ENCODE results near the gene IWS1. TPM values are rescaled to one million over a fixed set of nuclear protein-coding genes. Genes with fewer than 3 reads are reported as not detected.

Gene IWS1
- total RNA-seq, 1 donor from 2014 or later = 53.0 TPM

GRCh38 chr2:127448526-127448925 lies 77.8 kb downstream of the IWS1 start:
- ATAC-seq = no peak
- intact Hi-C loops (cut with DNase I) = no loop called here
- no peak for DNase-seq (ENCODE audit: missing footprints)

- ATAC-seq (no peak), DNase-seq (ENCODE audit: missing footprints) (no peak)
- intact Hi-C loops (cut with DNase I) = no loop called here
Measured at GRCh38 chr2:127439343-127439742, 86.9 kb downstream of the IWS1 start.

DNA sequence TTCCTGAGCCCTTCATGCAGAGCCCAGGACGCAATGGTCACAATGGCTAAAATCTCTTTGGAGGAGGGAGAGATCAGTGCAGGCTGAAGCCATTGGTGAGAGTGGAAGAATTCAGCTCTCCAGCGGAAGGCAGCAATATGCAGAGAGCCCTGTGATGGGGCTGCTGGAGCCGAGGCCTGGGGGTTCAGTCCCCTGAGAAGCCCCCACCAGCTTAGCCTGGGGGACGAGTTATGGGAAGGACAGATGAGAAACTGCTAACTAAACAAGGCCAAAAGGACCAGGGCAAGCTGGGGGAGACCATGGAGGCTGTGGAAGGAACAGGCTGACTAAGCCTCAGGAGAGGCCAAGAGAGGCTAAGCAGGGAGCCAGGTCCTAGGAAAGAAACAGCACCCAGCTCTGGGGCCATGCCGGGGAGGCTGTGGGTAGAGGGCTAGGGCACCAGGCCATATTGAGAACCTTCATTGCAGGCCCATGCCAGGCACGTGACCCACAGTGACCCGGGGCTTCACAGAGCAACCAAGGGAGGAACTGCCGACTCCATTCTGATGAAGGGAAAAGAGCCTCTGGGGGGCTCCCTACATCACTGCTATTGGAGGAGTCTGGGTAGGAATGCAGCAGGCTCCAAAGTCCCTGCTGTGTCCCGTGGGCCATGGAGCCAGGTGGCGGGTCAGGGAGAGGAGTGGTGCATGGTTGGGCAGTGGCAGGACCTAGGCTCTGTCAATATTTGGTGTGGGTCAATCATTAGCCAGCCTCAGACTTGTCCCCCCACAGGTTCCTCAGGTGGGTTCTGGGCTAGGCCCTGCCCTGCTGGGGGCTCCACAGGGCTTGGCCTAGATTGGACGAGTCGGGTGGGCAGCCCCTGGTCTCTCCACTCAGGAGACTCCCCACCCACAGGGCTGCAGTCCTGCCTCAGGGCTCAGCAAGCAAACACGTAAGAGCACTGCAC lies 88.2 kb downstream of the IWS1 start:
- DNase-seq (ENCODE audit: missing footprints) (no peak), ATAC-seq (no peak)
- intact Hi-C loops (cut with DNase I) = no loop called here

DNA sequence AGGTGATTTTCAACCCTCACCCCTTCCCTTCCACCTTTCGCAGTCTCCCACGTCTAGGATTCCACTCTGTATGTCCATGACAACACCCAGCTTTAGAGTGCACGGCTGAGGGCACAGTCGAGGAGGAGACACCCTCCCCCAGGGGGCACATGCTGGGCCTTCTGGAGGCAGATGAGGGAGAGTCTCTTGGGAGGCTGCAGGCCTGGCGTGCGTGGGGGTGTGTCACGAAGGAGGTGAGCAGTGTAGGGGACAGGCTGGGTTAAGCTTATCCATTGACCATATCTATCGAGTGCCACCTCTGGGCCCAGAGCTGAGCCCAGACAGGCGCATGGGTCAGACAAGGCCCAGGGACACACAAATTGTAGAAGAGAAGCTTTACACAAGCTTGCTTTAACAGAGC lies 89.2 kb downstream of the IWS1 start:
- no peak for ATAC-seq
- intact Hi-C loops (cut with DNase I) = no loop called here
- no peak for DNase-seq (ENCODE audit: missing footprints)

DNA sequence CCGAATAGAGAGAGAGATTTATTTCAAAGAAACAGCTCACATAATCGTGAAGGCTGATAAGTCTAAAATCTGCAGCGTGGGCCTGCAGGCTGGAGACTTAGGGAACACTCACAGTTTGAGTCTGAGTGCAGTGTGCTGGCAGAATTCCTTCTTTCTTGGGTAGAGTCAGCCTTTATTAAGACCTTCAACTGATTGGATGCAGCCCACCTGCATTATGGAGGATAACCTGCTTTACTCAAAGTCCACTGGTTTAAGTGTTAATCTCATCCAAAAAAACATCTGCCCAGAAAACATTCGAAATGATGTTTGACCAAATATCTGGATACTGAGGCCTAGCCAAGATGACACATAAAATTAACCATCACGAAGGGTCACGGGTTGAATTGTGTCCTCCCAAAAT lies 91.8 kb downstream of the IWS1 start:
- no peak for ATAC-seq
- DNase-seq (ENCODE audit: missing footprints) = no peak
- intact Hi-C loops (cut with DNase I) = no loop called here

- ATAC-seq = no peak
- intact Hi-C loops (cut with DNase I) = no loop called here
- DNase-seq (ENCODE audit: missing footprints) = no peak
Measured at GRCh38 chr2:127431408-127432023, 94.8 kb downstream of the IWS1 start.

Other genes starting within 250 kb of the IWS1 start
- 21.2 TPM for gene ERCC3, start 232.3 kb downstream of the IWS1 start, total RNA-seq
- 23.4 TPM for gene MAP3K2, start 138.5 kb downstream of the IWS1 start, total RNA-seq
- gene PROC, start 108.1 kb downstream of the IWS1 start, total RNA-seq = not detected
- 0.46 TPM for gene MYO7B, start 9.2 kb upstream of the IWS1 start, total RNA-seq
- gene GPR17, start 119.7 kb upstream of the IWS1 start, total RNA-seq = 0.16 TPM
- gene LIMS2, start 149.0 kb upstream of the IWS1 start, total RNA-seq = 260 TPM
- gene SFT2D3, start 175.0 kb upstream of the IWS1 start, total RNA-seq = 3.1 TPM